ENCODE measurements around the gene GET3. TPM values are rescaled to one million over a fixed set of nuclear protein-coding genes. Genes with fewer than 3 reads are reported as not detected.

GET3 gene
- total and polyA plus RNA-seq, 2 of the 13 experiments (the other 11 are each of a cell fraction or from before 2014, with no cell fraction given) = 57.7 to 59.4 TPM

GRCh38 chr19:12722566-12723380 lies 14.5 kb upstream of the GET3 start (continued):
- TF ChIP-seq ARID5B (CRISPR knock-in tag; IDR thresholded peaks at IDR 0.05) (peak; percentile 37; the same call in 1 of the 2 replicates), ZSCAN29 (CRISPR knock-in tag; conservative IDR thresholded peaks at IDR 0.05) (0 out of 2 replicates have a peak, but pooled peaks have one; percentile 61), TARDBP (CRISPR knock-in tag; IDR thresholded peaks at IDR 0.05) (peak; percentile 64), PLRG1 (conservative IDR thresholded peaks at IDR 0.05) (no peak), ZFP91 (CRISPR knock-in tag; IDR thresholded peaks at IDR 0.05; ENCODE audit: borderline replicate concordance) (peak; percentile 49; the same call in 1 of the 2 replicates), ZNF20 (CRISPR knock-in tag; IDR thresholded peaks at IDR 0.05) (no peak), HDAC1 (CRISPR knock-in tag; IDR thresholded peaks at IDR 0.05) (peak; percentile 80), MLLT10 (CRISPR knock-in tag; IDR thresholded peaks at IDR 0.05) (no peak), TBX3 (IDR thresholded peaks at IDR 0.05; ENCODE audit: borderline replicate concordance) (peak; percentile 49; the same call in 1 of the 2 replicates), PAXIP1 (CRISPR knock-in tag; conservative IDR thresholded peaks at IDR 0.05) (peak; percentile 36; the same call in 1 of the 2 replicates), ZNF788 (CRISPR knock-in tag; IDR thresholded peaks at IDR 0.05; ENCODE audit: borderline replicate concordance) (peak; percentile 76; the same call in 1 of the 2 replicates), CEBPG (CRISPR knock-in tag; IDR thresholded peaks at IDR 0.05) (peak; percentile 67), TGIF2 (CRISPR knock-in tag; IDR thresholded peaks at IDR 0.05) (peak; percentile 68), CCDC6 (CRISPR knock-in tag; IDR thresholded peaks at IDR 0.05) (peak; percentile 19; the same call in 1 of the 2 replicates), ZNF761 (CRISPR knock-in tag; conservative IDR thresholded peaks at IDR 0.05) (peak; percentile 65; the same call in 1 of the 2 replicates), ZFX (CRISPR knock-in tag; IDR thresholded peaks at IDR 0.05; ENCODE audit: low read depth) (peak; percentile 39; the same call in 1 of the 2 replicates)
- TF ChIP-seq, protein P1, sequence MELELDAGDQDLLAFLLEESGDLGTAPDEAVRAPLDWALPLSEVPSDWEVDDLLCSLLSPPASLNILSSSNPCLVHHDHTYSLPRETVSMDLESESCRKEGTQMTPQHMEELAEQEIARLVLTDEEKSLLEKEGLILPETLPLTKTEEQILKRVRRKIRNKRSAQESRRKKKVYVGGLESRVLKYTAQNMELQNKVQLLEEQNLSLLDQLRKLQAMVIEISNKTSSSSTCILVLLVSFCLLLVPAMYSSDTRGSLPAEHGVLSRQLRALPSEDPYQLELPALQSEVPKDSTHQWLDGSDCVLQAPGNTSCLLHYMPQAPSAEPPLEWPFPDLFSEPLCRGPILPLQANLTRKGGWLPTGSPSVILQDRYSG (CRISPR knock-in tag; IDR thresholded peaks at IDR 0.05) = 0 out of 2 replicates have a peak, but pooled peaks have one; percentile 14

All from HepG2 (cell line).